DMS153 treated with DMSO at 0.1 percent for 48 hours (cell line): ENCODE measurements around the gene IRAK4.
"Not testable (repeated sequence)": the region's sequence is repeated elsewhere in the genome, so short reads cannot be mapped to it uniquely, and the experiment has no call there.

Source experiments
- DNase-seq: peaks from one replicate; lab custom pipeline; 2025; ENCODE audit not compliant: unreplicated experiment; lab: John Stamatoyannopoulos, UW

IRAK4 gene

DNA sequence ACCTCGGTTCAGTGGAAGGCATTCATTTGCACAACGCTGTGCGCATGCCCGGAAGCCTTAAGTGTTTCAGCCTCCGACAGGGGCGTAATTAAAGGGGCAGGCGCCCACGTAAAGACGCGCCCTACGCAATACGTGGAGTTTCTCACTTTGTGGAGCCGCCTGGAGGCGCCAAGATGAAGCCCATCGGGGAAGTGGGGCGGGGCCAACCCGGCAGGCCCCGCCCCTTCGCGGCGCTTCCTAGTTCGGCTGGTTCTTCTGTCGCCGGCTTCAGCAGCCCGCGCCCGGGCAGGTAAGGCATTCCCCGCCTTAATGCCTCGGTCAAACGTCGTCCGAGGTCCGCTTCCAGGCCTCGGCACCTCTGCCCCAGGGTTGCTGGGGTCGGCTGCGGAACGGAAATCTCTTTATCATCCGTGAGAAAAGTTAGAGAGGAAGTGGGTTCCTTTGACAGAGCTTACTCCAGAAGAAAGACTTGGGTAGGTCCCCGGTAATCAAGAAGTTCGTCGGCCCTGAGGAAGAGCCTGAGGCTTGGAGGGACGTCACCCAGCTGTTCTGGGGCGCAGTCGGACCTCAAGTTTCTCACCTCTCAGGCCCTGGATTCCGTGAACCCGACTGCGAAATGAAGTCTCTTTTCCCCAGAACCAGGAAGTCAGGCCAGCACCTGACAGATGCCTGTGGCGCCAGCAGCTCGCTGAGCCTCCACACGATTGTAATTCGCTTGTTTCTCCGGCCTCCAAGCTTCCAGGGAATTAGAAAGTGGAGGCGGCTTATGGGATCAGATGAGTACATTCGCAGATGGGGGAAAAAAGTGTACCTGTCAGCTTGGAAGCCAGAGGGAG lies at the start of gene IRAK4, which contains the start of gene PUS7L:
IRAK4 (plus strand) TSS at position 224 of the 836 bp plus-strand sequence. CDS start 9,161 bp downstream, outside the sequence.
PUS7L (minus strand) TSS at position 63 of the 836 bp plus-strand sequence. CDS start 3,545 bp downstream, outside the sequence.
- DNase-seq: peak; percentile 94

DNA sequence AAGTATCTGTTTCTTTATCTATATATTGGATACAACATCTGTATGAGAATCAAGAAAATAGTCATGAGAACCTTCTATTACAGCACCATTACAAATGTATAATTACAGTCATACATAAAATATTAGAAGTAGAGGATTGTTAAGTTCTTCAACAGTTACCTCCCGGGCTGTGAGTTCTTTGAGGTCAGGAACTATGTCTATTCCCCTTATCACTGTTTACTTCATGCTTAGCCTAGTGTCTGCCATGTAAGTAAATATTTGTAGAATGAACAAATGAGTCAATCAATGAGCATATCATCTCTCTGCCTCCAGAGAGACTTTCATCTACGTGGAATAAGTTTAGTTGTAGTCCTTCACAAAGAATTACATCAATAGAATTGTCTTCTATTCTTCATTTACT lies 47.4 kb upstream of the IRAK4 start:
- no peak for DNase-seq

DNA sequence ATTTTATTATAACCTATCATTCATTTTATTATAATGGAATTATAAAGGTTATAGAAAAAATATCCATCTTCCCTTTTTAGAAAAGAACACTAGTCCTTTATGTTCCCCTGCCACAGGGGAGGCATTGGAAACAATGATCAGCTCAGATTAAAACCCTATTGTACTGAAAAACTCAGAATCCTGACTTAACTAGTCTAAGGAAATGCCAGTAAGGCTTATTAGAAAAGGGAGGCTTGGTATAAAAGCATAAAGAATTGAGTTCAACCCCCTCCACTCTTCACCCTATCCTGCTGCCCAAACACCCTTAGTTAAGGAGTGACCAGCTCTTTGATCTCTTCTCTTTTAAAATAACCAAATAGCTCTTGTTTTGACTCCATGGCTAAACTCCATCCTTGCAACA lies 36.1 kb upstream of the IRAK4 start:
- no peak for DNase-seq

DNA sequence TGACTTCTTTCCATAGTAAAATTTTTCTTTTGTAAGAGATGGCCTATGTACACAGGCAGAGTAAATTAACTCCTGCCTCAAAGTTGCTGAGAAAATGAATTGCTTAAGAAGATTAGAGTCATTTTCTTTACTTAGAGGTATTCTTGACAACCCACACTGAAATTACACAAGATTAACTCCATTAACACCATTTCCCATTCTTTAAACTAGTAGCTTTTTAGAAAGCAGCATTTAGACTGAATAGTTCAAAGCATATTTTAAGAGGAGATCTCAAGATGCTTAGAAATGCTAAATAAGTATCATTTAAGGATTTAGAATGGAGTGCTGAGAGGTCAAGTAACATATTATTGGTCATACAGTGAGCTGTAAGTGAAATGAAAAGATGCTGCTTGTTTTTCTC lies 35.6 kb upstream of the IRAK4 start:
- DNase-seq: no peak

DNA sequence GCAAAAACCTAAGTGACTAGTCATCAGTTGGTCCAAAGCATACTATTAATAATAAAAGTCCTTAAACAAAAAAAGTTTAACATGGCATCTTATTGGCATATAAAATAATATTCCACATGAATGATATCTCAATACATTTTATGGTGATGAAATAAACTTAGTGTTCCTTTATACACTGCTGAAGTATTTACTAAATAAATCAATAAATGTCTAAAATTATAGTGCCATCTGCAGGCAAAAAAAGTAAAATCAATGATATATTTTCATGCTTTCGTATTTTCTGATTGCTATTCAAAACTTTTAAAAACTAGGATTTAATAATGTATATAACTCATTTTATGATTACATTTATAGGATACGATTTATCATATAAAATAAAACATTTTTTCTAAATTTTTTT lies 30.6 kb upstream of the IRAK4 start:
- no peak for DNase-seq

DNA sequence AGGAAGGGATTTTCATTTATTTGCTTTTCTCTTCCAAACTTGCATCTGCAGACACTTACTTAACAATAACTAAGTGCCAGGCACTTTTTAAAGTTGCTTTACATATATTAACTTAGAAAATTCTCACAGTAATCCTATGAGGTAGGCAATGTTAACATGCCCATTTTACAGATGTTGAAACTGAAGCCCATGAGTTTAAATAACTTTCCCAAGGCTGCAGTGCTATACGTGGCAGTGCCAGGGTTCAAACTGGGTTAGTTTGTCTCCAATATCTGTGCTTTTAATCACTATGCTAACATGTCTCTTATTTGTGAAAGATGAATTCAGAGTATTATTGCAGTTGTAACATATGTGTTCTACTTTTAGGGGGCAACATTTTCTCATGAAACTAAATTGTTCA lies 30.1 kb upstream of the IRAK4 start:
- no peak for DNase-seq

DNA sequence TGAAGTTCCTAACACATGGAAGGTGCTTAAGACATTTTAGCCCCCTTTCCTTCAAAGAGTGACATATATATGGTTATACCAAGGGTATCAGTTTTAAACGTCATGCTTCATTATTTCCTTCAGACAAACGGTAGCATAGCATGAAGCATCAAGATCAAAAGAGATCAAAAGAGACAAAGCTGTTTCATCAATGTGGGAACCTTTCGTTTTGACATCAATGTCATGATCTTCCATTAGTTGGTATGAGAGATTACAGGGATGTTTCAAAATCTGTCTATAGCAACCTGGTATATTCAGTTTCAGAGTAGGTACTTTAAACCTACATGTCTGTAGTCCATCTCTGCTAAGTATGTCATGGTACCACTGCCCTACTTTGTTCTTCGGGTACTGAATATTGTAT lies 28.5 kb upstream of the IRAK4 start:
- DNase-seq: no peak

DNA sequence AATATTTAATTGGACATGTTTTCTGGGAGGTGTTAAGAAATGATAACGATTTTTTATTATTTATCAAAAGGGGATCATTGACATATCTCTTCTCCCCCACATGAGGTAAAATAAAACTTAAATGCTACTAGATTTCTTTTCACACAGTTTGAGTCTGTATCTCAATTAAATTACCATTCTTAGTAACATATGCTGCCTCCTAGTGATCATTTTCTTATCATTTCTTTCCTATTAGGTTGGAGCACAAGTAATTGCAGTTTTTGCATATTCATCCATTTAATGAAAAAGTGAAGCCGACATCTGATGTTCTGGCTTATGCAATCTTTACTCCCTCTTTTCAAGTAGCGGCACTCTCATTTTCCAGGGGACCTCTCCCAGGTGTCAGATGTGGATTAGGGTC lies 25.1 kb upstream of the IRAK4 start:
- DNase-seq: no peak

DNA sequence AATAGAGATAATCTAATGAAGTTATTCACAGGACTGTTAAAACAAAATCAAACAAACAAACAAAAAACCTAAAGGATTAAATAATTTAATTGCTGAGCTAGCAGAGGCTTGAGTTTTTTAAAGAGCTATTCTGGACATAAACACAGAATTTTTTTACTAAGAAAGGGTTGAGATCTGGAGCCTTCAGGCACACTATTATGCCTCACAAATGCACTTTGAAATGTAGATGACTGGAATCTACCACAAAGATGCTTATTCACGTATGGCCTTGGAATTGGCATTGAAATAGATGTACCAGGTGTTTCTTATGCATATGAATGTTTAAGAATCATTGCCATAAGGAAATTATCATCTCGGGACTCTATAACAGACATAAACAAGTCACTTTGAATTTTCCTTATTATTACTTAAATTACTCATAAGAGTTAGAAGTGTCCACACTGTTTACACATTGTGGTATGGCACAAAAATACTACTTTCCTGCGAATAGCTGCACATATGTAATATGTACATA lies 21.8 kb upstream of the IRAK4 start:
- DNase-seq: no peak

DNA sequence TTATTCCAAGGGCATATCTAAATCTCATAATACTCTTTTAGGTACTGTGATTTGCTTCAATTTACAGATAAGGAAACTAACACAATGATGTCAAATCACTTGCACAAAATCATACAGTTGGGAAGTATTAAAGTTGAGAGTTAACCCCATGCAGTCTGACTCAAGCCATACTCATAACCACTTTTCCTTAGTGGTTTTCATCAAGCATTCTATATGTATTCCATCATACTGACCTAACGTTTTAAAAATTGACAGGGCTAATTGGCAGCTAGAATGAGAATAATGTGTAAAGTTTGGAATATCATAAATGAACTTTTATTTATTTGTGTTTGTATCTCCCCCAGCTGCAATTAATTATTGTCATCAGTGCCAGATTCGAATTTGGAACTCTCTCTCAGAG lies 21.1 kb upstream of the IRAK4 start:
- no peak for DNase-seq

DNA sequence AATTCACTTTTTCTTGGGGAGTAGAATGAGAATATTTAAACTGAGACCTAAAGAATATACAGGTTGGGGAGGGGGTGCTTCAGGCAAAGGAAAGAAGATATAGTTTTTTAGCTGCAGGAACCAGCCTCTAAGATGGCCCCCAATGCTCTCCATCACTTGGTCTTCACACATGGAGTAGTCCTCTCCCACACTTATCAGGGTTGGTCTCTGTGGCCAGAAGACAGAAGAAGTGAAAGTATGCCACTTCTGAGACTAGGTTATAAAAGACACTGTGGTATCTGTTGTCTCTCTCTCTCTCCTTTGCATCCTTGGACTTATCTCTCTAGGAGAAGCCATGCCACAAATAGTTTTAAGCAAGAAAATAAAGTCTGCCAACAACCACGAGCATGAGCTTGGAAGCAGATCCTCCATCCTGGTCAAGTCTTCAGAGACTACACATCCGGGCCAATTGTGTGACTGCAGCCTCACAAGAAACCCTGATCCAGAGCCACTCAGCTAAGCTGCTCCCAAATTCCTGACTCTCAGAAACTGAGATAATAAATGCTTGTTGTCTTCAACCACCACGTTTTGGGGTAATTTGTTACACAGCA lies 18.1 kb upstream of the IRAK4 start:
- no peak for DNase-seq

DNA sequence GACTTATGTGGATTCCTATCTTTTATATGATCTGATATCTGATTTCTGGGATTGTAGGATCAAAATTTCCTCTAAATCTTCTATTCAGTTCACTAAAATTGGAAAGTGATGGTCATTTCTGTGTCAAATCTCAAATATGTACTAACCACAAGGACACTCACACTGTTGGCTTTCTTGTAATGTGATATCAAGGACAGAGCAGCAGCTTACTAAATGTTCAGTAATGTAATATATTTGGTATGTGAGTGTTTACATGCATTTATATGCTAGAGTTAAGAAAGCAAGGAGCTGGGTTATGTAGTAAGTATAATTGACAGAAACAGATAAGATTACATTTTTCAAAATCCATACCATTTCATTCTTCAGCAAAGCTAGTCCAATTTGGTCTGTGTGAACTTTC lies 16.6 kb upstream of the IRAK4 start:
- DNase-seq: no peak

DNA sequence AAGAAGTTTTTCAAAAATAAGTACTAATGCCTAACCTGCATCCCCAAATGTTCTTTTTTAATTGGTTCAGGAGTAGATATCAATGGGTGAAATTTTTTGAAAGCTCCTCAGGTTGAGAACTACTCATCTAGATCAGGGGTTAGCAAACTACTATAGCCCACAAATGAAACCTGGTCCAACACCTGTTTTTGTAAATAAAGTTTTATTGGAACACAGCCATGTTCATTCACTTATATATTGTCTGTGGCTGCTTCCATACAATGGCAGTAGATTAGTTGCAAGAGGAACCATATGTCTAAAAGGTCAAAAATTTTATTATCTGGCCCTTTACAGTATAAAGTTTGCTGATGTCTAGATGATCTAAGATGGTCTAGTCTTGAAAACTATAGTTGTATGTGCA lies 13.9 kb upstream of the IRAK4 start:
- DNase-seq: no peak

DNA sequence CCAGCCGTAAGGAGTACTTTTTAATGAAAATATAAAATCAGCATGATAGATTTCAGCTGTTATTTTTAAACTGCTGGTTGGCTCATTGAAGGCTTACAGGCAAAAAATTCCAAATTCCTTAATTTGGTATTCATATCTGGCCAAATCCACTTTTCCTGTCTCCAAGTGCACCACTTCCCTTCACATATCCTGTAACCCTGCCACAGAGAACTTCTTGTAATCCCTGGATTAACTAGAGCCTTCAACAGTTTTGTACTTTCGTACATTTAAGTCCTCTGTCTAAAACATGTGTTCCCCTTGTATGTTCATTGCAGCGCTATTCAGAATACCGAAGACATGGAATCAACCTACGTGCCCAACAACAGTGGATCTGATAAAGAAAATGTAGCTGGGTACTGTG lies 9.7 kb upstream of the IRAK4 start:
- DNase-seq: no peak

DNA sequence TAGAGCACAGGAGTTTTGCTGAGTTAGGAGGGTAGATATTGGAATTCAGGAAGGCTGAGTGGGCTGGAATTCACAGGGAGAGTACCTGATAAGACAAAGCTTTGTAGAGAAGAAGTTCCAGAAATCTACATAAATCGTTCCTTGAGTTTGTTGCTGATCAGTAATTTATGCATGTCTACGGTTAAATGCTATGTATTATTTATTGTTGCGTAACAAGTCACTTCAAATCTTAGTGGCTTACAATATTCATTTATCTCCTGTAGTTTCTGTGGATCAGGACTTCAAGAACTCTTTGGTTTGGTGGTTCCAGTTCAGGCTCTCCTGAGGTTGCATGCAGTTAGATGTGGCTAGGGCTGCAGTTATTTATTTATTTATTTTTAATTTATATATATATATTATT lies 7.9 kb upstream of the IRAK4 start:
- DNase-seq: no peak

DNA sequence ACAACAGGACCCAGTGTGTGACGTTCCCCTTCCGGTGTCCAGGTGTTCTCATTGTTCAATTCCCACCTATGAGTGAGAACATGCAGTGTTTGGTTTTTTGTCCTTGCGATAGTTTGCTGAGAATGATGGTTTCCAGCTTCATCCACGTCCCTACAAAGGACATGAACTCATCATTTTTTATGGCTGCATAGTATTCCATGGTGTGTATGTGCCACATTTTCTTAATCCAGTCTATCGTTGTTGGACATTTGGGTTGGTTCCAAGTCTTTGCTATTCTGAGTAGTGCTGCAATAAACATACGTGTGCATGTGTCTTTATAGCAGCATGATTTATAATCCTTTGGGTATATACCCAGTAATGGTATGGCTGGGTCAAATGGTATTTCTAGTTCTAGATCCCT lies 7.4 kb upstream of the IRAK4 start:
- not testable (repeated sequence) for DNase-seq

DNA sequence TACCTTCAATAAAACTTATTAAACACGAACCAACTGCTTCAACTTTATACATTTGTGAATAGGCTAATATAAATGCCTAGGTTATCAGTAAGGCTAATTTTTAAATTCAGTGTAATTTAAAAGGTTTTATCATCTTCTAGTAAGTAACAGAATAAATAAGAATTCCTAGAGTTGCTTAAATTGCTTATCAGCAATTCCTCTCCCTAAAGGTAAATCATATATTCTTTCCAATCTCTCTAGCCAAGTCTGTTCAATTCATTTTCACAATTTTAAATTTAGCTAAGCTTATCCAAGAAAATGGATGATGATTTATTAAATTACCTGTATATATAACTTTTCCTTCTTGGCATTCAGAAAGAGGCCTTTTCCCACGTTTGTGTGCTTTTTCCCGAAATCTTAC lies 4.7 kb upstream of the IRAK4 start:
- DNase-seq: no peak

DNA sequence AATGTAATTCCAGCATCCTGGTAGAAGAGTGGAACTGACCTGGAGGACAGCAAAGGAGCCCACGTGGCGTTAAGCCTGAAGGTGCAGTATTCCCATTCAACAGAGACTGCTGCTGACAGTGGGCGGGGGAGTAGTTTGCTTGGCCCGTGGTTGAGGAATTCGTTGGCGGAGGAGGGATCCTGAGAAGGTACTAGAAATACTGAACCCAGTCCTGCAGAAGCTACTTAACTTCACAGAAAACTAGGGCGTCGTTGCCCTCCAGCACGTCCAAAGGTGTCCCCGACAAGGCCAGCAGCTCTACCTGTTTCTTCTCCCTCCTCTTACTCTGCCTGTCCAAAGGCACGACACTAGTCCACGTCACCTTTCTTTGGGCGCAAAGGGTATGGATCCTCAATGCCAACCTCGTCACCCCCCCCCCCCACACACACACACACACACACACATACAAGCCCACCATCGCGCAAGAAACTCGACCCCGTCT lies 464 bp upstream of the IRAK4 start:
- no peak for DNase-seq

DNA sequence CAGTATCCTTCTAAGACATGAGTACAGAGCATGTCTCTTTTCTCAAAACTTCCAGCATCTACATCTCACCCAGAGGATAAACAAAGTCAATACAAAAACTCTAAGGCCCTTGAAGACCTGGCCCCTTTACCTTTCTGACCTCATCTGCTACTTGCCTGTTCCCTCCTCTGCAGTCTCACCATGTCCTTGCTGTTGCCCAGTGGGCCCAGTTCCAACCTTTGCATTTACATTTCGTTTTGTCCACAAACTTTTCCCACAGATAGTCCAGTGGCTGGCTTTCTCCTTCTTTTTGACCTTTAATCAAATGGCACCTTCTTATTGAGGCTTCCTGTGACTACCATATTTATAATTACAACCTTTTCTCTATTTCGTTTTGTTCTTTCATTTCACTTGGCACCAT lies 1.6 kb downstream of the IRAK4 start:
- DNase-seq: no peak

DNA sequence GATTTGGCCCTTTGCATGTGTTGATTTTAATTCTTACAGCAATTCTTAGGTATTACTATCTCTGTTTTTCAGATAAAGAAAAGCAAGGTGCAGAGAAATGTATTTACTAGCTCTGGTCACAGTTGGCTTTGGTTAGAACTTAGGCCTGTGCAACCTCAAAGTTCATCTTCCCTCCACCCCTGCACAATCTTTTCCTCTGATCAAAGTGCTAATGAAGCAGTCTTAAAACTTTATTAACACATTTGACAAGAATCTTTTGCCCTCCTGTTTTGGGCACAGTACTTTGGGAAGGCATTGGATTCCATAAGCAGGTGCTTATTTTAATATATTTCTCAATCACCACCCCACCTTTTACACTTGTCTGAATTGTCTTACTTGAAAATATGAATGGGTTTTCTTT lies 2.7 kb downstream of the IRAK4 start:
- no peak for DNase-seq

DNA sequence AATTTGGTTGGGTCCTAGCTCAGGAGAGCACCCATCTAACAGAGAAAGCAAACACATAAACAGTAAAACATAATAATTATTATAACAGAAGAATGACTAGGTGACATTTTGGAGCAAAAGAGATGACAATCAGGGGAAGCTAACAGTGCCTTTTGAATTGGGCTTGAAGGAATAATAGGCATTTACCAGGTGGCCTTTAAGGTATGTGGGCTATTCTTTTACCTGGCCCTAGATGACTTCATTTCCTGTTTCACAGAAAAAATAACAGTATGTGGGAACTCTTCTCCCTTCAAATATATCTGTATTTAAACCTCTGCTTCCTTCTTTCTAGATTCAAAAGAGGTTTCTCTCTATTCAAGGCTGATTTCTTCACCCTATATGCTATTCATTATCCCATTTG lies 3.8 kb downstream of the IRAK4 start:
- no peak for DNase-seq

DNA sequence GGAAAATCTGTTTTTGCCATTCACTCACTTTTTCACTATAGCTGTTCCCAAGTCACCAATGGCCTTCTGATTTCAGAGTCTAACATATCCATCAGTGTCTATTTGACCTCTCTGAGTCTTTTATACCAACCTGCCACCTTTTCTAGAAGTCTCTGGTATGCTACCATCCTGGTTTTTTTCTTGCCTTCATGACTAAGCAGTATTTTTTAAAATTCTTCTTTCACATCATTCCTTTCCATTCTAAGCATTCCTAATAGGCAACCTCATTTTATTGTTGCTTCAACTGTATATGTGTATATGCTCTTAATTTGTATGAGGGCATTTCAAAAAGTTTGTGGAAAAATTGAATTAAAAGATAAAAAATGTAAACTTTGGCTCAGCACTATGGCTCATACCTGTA lies 5.0 kb downstream of the IRAK4 start:
- no peak for DNase-seq
